Coronary artery (tissue), 2 donors: ENCODE measurements around the gene PTPRD.

Source experiments
- DNase-seq: peaks from one replicate; pipeline ENCODE4 v3.0.0-alpha.2; 2017; ENCODE audit warnings: low spot score
- H3K27ac ChIP-seq, 2 donors: fragments of 200-600 bp; sonication (generic); one replicate each; pipeline ENCODE4 v1.5.1; 2016 to 2019
- H3K4me3 ChIP-seq: fragments of 200-600 bp; sonication (generic); 2 replicates; pipeline ENCODE4 v1.5.1; 2016; ENCODE audit warnings: mild to moderate bottlenecking, moderate library complexity
- CTCF ChIP-seq: fragments of 200-600 bp; sonication (generic); IDR thresholded peaks from one replicate; pipeline ENCODE4 v1.5.1; 2019; ENCODE audit warnings: antibody characterized with exemption

PTPRD gene

DNA sequence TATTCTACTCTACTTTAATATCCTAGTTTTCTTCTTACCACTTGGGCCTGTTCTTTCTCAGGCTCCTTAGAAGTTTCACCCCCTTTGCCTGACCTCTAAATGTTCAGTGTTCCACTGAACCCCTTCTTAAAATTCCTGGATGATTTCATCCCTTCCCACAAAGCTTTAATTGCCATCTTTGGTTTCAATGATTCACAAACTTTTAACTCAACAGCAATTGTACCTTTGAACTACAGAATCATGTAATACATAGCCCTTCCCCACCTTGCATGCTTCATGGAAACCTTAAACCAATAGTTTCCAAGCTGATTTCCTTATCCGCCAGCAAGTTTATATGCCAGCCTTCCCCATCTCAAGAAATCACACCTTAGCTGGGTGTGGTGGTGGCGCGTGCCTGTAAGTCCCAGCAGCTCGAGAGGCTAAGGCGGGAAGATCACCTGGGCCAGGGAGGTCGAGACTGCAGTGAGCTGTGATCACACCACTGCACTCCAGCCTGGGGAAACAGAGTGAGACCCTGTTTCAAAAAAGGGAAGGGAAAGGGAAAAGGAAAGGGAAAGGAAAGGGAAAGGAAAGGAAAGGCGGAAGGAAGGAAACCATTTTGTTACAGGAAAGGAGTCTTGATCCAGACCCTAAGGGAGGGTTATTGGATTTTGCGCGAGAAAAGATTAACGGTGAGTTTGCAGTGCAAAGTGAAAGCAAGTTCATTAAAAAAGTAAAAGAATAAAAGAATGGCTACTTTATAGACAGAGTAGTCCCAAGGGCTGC lies 1789.5 kb downstream of the PTPRD start:
- DNase-seq = no peak
- no peak overlapping the region for H3K27ac ChIP-seq
- H3K4me3 ChIP-seq = no peak overlapping the region
- no peak for TF ChIP-seq CTCF

- TF ChIP-seq CTCF = no peak
- DNase-seq = no peak
- no peak overlapping the region for H3K4me3 ChIP-seq
- no peak overlapping the region for H3K27ac ChIP-seq
Measured at GRCh38 chr9:8822667-8823025, 1790.2 kb downstream of the PTPRD start.

DNA sequence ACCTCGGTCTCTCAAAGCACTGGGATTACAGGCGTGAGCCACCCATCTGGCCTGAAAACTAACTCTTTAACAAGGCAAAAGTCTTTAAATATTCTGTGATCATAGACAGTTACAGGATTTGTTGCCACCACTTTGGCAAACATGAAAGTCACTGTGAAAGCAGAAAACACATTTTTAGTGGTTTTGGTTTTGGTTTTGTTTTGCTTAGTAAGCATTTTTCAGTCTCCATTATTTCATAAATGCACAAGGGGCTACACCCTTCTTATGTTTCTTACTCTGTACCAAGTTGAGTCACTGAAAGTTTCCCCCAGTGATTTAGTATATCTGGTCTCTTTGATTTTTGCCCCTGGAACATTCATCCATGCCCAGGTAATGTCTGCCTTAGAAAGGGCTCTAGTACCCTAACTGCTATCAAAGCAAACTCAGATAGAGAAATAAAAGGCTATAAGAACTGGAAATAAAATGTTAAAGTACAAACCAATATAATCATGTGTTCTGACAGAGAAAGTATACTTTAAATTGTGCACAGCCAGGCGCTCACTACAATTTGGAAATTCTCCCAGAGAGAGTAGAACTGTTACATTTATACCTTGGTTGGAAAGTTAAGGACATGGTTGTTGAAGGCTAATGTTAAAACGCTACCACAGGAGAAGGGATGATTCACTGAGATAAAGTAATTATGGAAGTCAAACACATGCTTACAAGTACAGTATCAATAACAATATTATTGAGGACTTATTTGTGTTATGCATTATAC lies 1790.7 kb downstream of the PTPRD start:
- no peak for DNase-seq
- TF ChIP-seq CTCF = no peak
- Histone ChIP-seq H3K27ac (no peak overlapping the region), H3K4me3 (no peak overlapping the region)

- no peak overlapping the region for H3K27ac ChIP-seq
- TF ChIP-seq CTCF = no peak
- DNase-seq = no peak
- H3K4me3 ChIP-seq = no peak overlapping the region
Measured at GRCh38 chr9:8817335-8817734, 1795.5 kb downstream of the PTPRD start.

GRCh38 chr9:8816361-8816760 lies 1796.4 kb downstream of the PTPRD start:
- Histone ChIP-seq H3K27ac (no peak overlapping the region), H3K4me3 (no peak overlapping the region)
- DNase-seq = no peak
- no peak for TF ChIP-seq CTCF

DNA sequence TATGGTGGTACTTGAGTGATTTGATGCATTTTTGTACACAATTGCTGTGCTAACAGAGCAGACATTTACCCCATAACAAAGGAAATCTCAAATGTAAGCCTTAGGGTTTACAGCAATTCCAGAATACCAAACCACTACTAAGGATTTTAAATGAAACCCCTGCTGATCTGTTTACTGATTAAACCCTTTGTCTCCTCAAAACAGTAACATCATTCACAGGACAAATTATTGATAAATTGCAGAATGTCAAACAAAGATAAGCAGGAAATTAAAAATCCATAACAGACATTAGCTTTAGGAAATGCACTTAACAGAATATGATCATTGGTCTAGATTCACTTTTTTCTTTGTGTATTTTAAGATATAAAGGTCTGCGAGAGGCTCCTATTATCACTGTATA lies 1796.9 kb downstream of the PTPRD start:
- no peak overlapping the region for H3K27ac ChIP-seq
- no peak for DNase-seq
- no peak for TF ChIP-seq CTCF
- H3K4me3 ChIP-seq = no peak overlapping the region

- DNase-seq = no peak
- H3K27ac ChIP-seq = no peak overlapping the region
- no peak for TF ChIP-seq CTCF
- no peak overlapping the region for H3K4me3 ChIP-seq
Measured at GRCh38 chr9:8815219-8815618, 1797.6 kb downstream of the PTPRD start.
